ENCODE data around the gene CHTOP.

The CHTOP gene

GRCh38 chr1:153612755-153613331 is 21.0 kb upstream of the CHTOP start, which contains the start of gene S100A16:
Gene S100A16, minus strand, starts transcription at chr1:153613137. Its CDS starts 4,986 bp downstream, at chr1:153608151.
- peak within 1 kb of the TSS; percentile 42 to 80 for H3K18ac ChIP-seq (ENCODE audit: low read depth in 1 of 2, low read length in 2 of 2)
- 33% methylated on average over 5 of the region's 9 CpGs for WGBS
- H2BK15ac ChIP-seq (ENCODE audit: low read depth, poor library complexity, severe bottlenecking) = peak within 1 kb of the TSS; percentile 73
- no peaks in the 10 kb centered on the region for H3K9me3 ChIP-seq (ENCODE audit: control insufficient read depth, low read length)
- peak within 1 kb of the TSS; percentile 98 for H2AK5ac ChIP-seq (ENCODE audit: low read length, severe bottlenecking)
- peaks cover 7 to 12% of the 10 kb centered on the region in 2 experiments for H3K36me3 ChIP-seq (ENCODE audit: control insufficient read depth in 1 of 2, insufficient read depth in 2 of 2, low read depth in 1 of 2, low read length in 2 of 2)
- H3K14ac ChIP-seq (ENCODE audit: low read length in 2 of 2) = no peak within 1 kb of the TSS
- peak within 1 kb of the TSS; percentile 63 to 83 for H3K4ac ChIP-seq (ENCODE audit: low read depth in 1 of 2, low read length in 2 of 2)
- peak within 1 kb of the TSS; percentile 93 for H2BK5ac ChIP-seq (ENCODE audit: low read depth, low read length, poor library complexity, severe bottlenecking)
- no peak within 1 kb of the TSS for H3K23ac ChIP-seq (ENCODE audit: low read length in 2 of 2)
- H3K79me1 ChIP-seq (replicated peaks; ENCODE audit: low read length, poor library complexity, severe bottlenecking) = no peaks in the 10 kb centered on the region
- peak within 1 kb of the TSS; percentile 66 for H4K91ac ChIP-seq (ENCODE audit: low read length)
- H3K27me3 ChIP-seq (ENCODE audit: control insufficient read depth in 1 of 2, insufficient read depth in 1 of 2, low read length in 2 of 2) = no peaks in the 10 kb centered on the region
- H3K4me3 ChIP-seq (ENCODE audit: insufficient read depth in 1 of 2, low read depth in 1 of 2, low read length in 2 of 2) = peak within 1 kb of the TSS; percentile 67 to 98
- peak within 1 kb of the TSS; percentile 95 for H3K27ac ChIP-seq (ENCODE audit: low read length, poor library complexity, severe bottlenecking)
- peaks cover 51% of the 10 kb centered on the region for H3K4me1 ChIP-seq (ENCODE audit: control insufficient read depth, insufficient read depth, low read depth, low read length)
- peak within 1 kb of the TSS; percentile 98 for H3K9ac ChIP-seq (ENCODE audit: low read length)
- H3K4me2 ChIP-seq (ENCODE audit: low read length, poor library complexity, severe bottlenecking) = peak within 1 kb of the TSS; percentile 76
- H2AFZ ChIP-seq (ENCODE audit: low read depth, low read length) = no peak within 1 kb of the TSS
- peak within 1 kb of the TSS; percentile 65 for H4K8ac ChIP-seq (ENCODE audit: low read length)
- H2BK12ac ChIP-seq (ENCODE audit: low read length in 2 of 2) = peak within 1 kb of the TSS; percentile 1 to 47
- H2BK120ac ChIP-seq (ENCODE audit: low read depth, low read length) = peak within 1 kb of the TSS; percentile 81
- DNase-seq = peak; percentile 44

- WGBS = 89% methylated on average over 5 of the region's 5 CpGs
- peak overlapping the region; percentile 61 for H3K4me2 ChIP-seq (ENCODE audit: low read length, poor library complexity, severe bottlenecking)
Observed at GRCh38 chr1:153613406-153613805, 20.5 kb upstream of the CHTOP start.

DNA sequence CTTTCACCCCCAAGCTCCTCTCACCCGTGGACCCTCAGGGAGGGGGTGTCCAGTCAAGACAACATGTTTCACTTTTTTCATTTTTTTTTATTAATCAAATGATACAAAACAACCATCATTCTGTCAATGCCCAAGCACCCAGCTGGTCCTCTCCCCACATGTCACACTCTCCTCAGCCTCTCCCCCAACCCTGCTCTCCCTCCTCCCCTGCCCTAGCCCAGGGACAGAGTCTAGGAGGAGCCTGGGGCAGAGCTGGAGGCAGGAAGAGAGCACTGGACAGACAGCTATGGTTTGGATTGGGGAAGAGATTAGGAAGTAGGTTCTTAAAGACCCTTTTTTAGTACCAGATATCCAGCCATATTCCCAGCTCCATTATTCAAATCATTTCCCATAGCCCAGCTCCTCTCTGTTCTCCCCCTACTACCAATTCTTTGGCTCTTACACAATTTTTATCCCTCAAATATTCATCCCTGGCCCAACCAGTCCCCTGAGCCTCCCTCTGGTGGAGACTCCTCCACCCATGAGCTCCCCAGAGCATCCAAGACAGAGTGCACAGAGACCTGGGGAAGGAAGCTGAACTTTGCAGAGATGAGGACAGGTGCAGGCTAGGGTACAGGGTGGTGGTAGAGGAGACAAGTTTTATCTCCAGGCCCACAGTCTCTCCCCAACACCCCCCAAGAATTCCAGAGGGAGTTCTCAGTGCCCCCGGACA is 19.5 kb upstream of the CHTOP start:
- Histone ChIP-seq H4K91ac (ENCODE audit: low read length) (peak overlapping the region; percentile 36), H3K27me3 (ENCODE audit: control insufficient read depth in 1 of 2, insufficient read depth in 1 of 2, low read length in 2 of 2) (no peaks in the 10 kb centered on the region), H2AK5ac (ENCODE audit: low read length, severe bottlenecking) (peak overlapping the region; percentile 73), H3K36me3 (ENCODE audit: control insufficient read depth in 1 of 2, insufficient read depth in 2 of 2, low read depth in 1 of 2, low read length in 2 of 2) (peaks cover 15 to 21% of the 10 kb centered on the region in 2 experiments), H3K79me1 (replicated peaks; ENCODE audit: low read length, poor library complexity, severe bottlenecking) (no peaks in the 10 kb centered on the region), H4K8ac (ENCODE audit: low read length) (no peak overlapping the region), H2BK15ac (ENCODE audit: low read depth, poor library complexity, severe bottlenecking) (peak overlapping the region; percentile 8), H3K23ac (ENCODE audit: low read length in 2 of 2) (no peak overlapping the region), H3K4ac (ENCODE audit: low read depth in 1 of 2, low read length in 2 of 2) (no peak overlapping the region), H2BK12ac (ENCODE audit: low read length in 2 of 2) (peak overlapping the region in 1 of 2 experiments; percentile 75), H3K4me2 (ENCODE audit: low read length, poor library complexity, severe bottlenecking) (no peak overlapping the region), H3K4me1 (ENCODE audit: control insufficient read depth, insufficient read depth, low read depth, low read length) (peaks cover 37% of the 10 kb centered on the region), H3K9me3 (ENCODE audit: control insufficient read depth, low read length) (no peaks in the 10 kb centered on the region), H3K9ac (ENCODE audit: low read length) (no peak overlapping the region), H2AFZ (ENCODE audit: low read depth, low read length) (no peak overlapping the region), H3K14ac (ENCODE audit: low read length in 2 of 2) (no peak overlapping the region), H2BK120ac (ENCODE audit: low read depth, low read length) (no peak overlapping the region), H3K18ac (ENCODE audit: low read depth in 1 of 2, low read length in 2 of 2) (no peak overlapping the region), H3K4me3 (ENCODE audit: insufficient read depth in 1 of 2, low read depth in 1 of 2, low read length in 2 of 2) (no peak overlapping the region), H3K27ac (ENCODE audit: low read length, poor library complexity, severe bottlenecking) (no peak overlapping the region), H2BK5ac (ENCODE audit: low read depth, low read length, poor library complexity, severe bottlenecking) (no peak overlapping the region)
- no peak for DNase-seq
- WGBS = 97% methylated on average over 2 of the region's 2 CpGs

More at GRCh38 chr1:153613406-153613805, 20.5 kb upstream of the CHTOP start:
- no peak overlapping the region for H3K4ac ChIP-seq (ENCODE audit: low read depth in 1 of 2, low read length in 2 of 2)
- peak overlapping the region; percentile 81 for H2BK120ac ChIP-seq (ENCODE audit: low read depth, low read length)
- H2BK5ac ChIP-seq (ENCODE audit: low read depth, low read length, poor library complexity, severe bottlenecking) = peak overlapping the region; percentile 93
- H3K27ac ChIP-seq (ENCODE audit: low read length, poor library complexity, severe bottlenecking) = peak overlapping the region; percentile 95
- peak overlapping the region; percentile 23 for H4K91ac ChIP-seq (ENCODE audit: low read length)
- peak overlapping the region; percentile 62 for H2BK15ac ChIP-seq (ENCODE audit: low read depth, poor library complexity, severe bottlenecking)
- no peaks in the 10 kb centered on the region for H3K9me3 ChIP-seq (ENCODE audit: control insufficient read depth, low read length)
- H3K4me1 ChIP-seq (ENCODE audit: control insufficient read depth, insufficient read depth, low read depth, low read length) = peaks cover 45% of the 10 kb centered on the region
- peak overlapping the region; percentile 98 for H3K9ac ChIP-seq (ENCODE audit: low read length)
- no peak overlapping the region for H3K14ac ChIP-seq (ENCODE audit: low read length in 2 of 2)
- peak overlapping the region; percentile 10 to 98 for H3K4me3 ChIP-seq (ENCODE audit: insufficient read depth in 1 of 2, low read depth in 1 of 2, low read length in 2 of 2)
- no peak for DNase-seq
- no peak overlapping the region for H3K23ac ChIP-seq (ENCODE audit: low read length in 2 of 2)
- H3K79me1 ChIP-seq (replicated peaks; ENCODE audit: low read length, poor library complexity, severe bottlenecking) = no peaks in the 10 kb centered on the region
- H4K8ac ChIP-seq (ENCODE audit: low read length) = no peak overlapping the region
- H2BK12ac ChIP-seq (ENCODE audit: low read length in 2 of 2) = peak overlapping the region in 1 of 2 experiments; percentile 47
- peak overlapping the region in 1 of 2 experiments; percentile 42 for H3K18ac ChIP-seq (ENCODE audit: low read depth in 1 of 2, low read length in 2 of 2)
- peak overlapping the region; percentile 96 for H2AK5ac ChIP-seq (ENCODE audit: low read length, severe bottlenecking)
- H3K36me3 ChIP-seq (ENCODE audit: control insufficient read depth in 1 of 2, insufficient read depth in 2 of 2, low read depth in 1 of 2, low read length in 2 of 2) = peaks cover 6 to 12% of the 10 kb centered on the region in 2 experiments
- no peaks in the 10 kb centered on the region for H3K27me3 ChIP-seq (ENCODE audit: control insufficient read depth in 1 of 2, insufficient read depth in 1 of 2, low read length in 2 of 2)
- H2AFZ ChIP-seq (ENCODE audit: low read depth, low read length) = no peak overlapping the region

DNA sequence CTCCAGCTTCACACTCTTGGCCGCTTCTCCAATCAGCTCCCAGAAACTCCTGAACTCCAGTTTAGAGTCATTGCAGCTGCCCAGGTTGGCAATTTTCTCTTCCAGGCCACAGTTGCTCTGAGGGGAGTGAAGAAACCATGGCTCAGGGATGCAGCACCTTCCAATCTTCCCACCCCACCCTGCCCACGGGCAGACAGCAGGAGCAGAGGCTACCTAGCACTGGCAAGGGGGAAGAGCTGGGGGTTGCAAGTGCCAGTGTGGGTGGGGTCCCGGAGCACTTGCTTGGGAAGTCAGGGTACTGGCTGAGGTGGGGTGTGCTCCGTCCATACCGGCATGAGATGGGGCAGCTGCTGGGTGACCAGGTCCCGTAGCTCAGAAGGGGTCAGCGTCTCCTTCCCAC is 19.0 kb upstream of the CHTOP start:
- Histone ChIP-seq H3K4me3 (ENCODE audit: insufficient read depth in 1 of 2, low read depth in 1 of 2, low read length in 2 of 2) (no peak overlapping the region), H2BK15ac (ENCODE audit: low read depth, poor library complexity, severe bottlenecking) (no peak overlapping the region), H2AFZ (ENCODE audit: low read depth, low read length) (no peak overlapping the region), H4K91ac (ENCODE audit: low read length) (peak overlapping the region; percentile 25), H3K23ac (ENCODE audit: low read length in 2 of 2) (no peak overlapping the region), H3K27me3 (ENCODE audit: control insufficient read depth in 1 of 2, insufficient read depth in 1 of 2, low read length in 2 of 2) (no peaks in the 10 kb centered on the region), H3K4me2 (ENCODE audit: low read length, poor library complexity, severe bottlenecking) (no peak overlapping the region), H3K9ac (ENCODE audit: low read length) (no peak overlapping the region), H3K4me1 (ENCODE audit: control insufficient read depth, insufficient read depth, low read depth, low read length) (peaks cover 33% of the 10 kb centered on the region), H4K8ac (ENCODE audit: low read length) (no peak overlapping the region), H3K18ac (ENCODE audit: low read depth in 1 of 2, low read length in 2 of 2) (no peak overlapping the region), H3K14ac (ENCODE audit: low read length in 2 of 2) (no peak overlapping the region), H3K36me3 (ENCODE audit: control insufficient read depth in 1 of 2, insufficient read depth in 2 of 2, low read depth in 1 of 2, low read length in 2 of 2) (peaks cover 16 to 24% of the 10 kb centered on the region in 2 experiments), H2BK5ac (ENCODE audit: low read depth, low read length, poor library complexity, severe bottlenecking) (no peak overlapping the region), H3K9me3 (ENCODE audit: control insufficient read depth, low read length) (peaks cover 5% of the 10 kb centered on the region), H3K27ac (ENCODE audit: low read length, poor library complexity, severe bottlenecking) (no peak overlapping the region), H2AK5ac (ENCODE audit: low read length, severe bottlenecking) (peak overlapping the region; percentile 69), H2BK120ac (ENCODE audit: low read depth, low read length) (no peak overlapping the region), H2BK12ac (ENCODE audit: low read length in 2 of 2) (no peak overlapping the region), H3K79me1 (replicated peaks; ENCODE audit: low read length, poor library complexity, severe bottlenecking) (no peaks in the 10 kb centered on the region), H3K4ac (ENCODE audit: low read depth in 1 of 2, low read length in 2 of 2) (no peak overlapping the region)
- WGBS = 100% methylated on average over 5 of the region's 7 CpGs
- no peak for DNase-seq

Data from mesenchymal stem cell (in vitro differentiated cells and primary cell).